GM10248 (cell line): ENCODE measurements around the gene PSMD3.

Experiments used
- CTCF ChIA-PET: fragments of 300-600 bp; sonication (Branson Sonifier 250); formaldehyde crosslinking; extraction: SDS; loops from one replicate; lab custom pipeline; 2021; ENCODE audit warnings: antibody characterized with exemption; lab: Yijun Ruan, JAX
- POLR2A ChIA-PET: fragments of 350-650 bp; sonication (Branson Sonifier 250); formaldehyde crosslinking; extraction: SDS; loops from one replicate; lab custom pipeline; 2020; ENCODE audit warnings: antibody characterized with exemption; lab: Yijun Ruan, JAX
- DNase-seq: peaks from one replicate; pipeline ENCODE4 v3.0.0; 2012; ENCODE audit errors: extremely low spot score
- TF ChIP-seq, protein P1 (sequence below): IDR thresholded peaks from 2 replicates; pipeline ENCODE4 v1.5.1; 2012; ENCODE audit warnings: mild to moderate bottlenecking, low read depth; ENCODE audit errors: extremely low read depth, missing control alignments, control extremely low read depth

PSMD3 gene

DNA sequence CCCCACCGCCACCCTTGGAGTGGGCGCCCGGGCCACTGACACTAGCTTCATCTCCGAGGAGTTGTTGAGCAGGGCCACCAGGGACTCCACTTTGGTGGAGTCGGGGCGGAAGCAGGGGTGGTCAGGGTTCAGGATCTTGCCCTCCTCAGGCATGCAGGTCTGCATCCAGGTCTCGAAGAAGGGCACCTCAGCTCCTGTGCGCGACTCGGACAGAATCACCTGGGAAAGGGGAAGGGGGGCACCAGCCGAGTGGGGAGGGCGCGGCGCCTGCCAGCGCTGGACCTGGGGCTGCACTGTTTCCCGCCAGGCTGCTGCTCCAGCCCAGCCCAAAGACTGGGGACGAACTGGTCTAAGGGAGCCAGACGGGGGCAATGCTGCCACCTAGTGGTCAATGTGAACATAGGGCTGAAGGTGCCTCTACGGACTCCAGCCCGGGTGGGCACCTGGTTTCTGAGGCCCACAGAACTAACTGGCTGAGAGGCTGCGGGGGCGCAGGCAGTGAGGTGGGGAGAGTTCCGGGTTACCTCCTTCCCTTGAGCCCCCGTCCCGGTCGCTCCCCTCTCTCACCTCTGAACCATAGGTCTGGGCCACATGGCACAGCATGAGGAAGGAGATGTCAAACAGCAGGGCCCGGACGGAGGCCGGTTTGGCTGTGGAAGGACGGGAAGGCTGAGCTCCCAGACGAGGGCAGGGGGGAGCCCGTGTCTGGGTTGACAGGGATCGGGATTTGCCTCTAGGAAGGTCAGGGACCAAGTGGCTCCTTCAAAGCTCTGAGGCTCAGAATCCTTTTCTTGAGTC is 46.4 kb downstream of the PSMD3 start:
- CTCF ChIA-PET, result interaction anchor here (0.6 to 11.5 kb wide), 63 partner anchors 10 to 478 kb away, joined by 3 to 137 read pairs (median 4); partner anchors contain the start of genes CSF3, MED24, NR1D1 and PSMD3
- TF ChIP-seq, protein P1, sequence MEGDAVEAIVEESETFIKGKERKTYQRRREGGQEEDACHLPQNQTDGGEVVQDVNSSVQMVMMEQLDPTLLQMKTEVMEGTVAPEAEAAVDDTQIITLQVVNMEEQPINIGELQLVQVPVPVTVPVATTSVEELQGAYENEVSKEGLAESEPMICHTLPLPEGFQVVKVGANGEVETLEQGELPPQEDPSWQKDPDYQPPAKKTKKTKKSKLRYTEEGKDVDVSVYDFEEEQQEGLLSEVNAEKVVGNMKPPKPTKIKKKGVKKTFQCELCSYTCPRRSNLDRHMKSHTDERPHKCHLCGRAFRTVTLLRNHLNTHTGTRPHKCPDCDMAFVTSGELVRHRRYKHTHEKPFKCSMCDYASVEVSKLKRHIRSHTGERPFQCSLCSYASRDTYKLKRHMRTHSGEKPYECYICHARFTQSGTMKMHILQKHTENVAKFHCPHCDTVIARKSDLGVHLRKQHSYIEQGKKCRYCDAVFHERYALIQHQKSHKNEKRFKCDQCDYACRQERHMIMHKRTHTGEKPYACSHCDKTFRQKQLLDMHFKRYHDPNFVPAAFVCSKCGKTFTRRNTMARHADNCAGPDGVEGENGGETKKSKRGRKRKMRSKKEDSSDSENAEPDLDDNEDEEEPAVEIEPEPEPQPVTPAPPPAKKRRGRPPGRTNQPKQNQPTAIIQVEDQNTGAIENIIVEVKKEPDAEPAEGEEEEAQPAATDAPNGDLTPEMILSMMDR, result peak; percentile 84
- POLR2A ChIA-PET, result no interaction called here
- peak; percentile 92 for DNase-seq

DNA sequence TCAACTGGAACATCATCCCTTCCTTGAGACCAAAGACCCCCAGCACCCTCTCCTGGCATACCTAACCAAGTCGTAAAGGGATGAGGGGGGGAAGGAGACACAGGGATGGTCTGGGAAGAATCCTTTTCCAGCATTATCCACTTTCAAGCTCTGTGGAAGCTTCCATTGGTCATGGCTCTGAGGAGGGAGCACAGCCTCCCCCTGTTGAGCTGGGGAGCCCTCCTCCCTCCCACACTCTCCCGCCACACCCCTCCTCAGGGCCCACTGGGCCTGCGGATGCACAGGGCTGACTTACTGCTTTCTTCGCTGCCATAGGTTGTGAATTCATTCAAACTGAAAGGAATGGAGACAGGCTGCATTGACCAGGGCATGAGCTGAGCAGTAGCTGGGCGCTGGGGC is 47.0 kb downstream of the PSMD3 start:
- CTCF ChIA-PET, result interaction anchor here (0.6 to 11.5 kb wide), 49 partner anchors 9 to 478 kb away, joined by 3 to 137 read pairs (median 4); partner anchors contain the start of genes CSF3, MED24, NR1D1 and THRA

DNA sequence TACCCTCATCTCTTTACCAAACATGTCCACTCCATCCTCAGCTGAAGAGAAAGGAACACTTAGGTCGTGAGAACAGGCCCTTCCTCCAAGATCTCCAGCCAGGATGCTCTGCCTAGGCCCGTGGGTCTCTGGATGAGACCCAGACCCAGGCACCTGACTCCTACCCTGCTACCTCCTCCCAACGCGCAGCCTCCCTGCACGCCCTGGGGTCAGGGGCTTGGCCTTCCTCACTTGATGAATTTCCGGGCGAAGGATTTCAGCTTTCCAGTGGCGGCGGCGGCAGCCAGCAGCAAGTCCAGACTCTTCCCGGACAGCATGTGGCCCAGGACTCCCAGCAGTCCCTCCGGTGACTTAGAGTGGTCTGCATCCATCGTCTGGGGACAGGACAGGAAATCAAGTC is 48.0 kb downstream of the PSMD3 start:
- TF ChIP-seq, protein P1, result no peak
- POLR2A ChIA-PET, result no interaction called here
- no peak for DNase-seq
- CTCF ChIA-PET, result interaction anchor here (1.1 to 11.5 kb wide), 16 partner anchors 8 to 478 kb away, joined by 3 to 137 read pairs (median 6); partner anchors contain the start of genes CSF3, MED24 and WIPF2

More for the DNA sequence above, 47.0 kb downstream of the PSMD3 start:
- DNase-seq, result no peak
- TF ChIP-seq, protein P1, result no peak
- POLR2A ChIA-PET, result no interaction called here

DNA sequence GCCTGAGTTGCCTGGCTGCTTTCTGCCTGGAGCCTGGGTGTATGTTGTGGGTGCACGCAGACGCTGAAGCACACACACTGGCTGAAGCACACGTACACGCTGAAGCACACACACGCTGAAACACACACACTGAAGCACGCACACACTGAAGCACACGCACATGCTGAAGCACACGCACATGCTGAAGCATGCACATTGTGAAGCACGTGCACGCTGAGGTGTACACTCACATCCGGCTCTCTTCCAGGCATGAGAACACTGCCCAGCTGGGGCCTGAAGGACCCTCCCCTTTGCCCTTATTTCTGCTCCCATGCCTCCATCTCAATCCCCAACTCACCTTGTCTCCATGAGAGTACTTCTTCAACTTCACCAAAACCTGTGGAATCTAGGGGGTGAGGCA is 51.1 kb downstream of the PSMD3 start:
- POLR2A ChIA-PET, result no interaction called here
- DNase-seq, result no peak
- TF ChIP-seq, protein P1, result no peak
- CTCF ChIA-PET, result interaction anchor here (0.9 to 11.5 kb wide), 2 partner anchors 10 to 16 kb away, joined by 3 to 137 read pairs; partner anchors contain the start of gene CSF3

DNA sequence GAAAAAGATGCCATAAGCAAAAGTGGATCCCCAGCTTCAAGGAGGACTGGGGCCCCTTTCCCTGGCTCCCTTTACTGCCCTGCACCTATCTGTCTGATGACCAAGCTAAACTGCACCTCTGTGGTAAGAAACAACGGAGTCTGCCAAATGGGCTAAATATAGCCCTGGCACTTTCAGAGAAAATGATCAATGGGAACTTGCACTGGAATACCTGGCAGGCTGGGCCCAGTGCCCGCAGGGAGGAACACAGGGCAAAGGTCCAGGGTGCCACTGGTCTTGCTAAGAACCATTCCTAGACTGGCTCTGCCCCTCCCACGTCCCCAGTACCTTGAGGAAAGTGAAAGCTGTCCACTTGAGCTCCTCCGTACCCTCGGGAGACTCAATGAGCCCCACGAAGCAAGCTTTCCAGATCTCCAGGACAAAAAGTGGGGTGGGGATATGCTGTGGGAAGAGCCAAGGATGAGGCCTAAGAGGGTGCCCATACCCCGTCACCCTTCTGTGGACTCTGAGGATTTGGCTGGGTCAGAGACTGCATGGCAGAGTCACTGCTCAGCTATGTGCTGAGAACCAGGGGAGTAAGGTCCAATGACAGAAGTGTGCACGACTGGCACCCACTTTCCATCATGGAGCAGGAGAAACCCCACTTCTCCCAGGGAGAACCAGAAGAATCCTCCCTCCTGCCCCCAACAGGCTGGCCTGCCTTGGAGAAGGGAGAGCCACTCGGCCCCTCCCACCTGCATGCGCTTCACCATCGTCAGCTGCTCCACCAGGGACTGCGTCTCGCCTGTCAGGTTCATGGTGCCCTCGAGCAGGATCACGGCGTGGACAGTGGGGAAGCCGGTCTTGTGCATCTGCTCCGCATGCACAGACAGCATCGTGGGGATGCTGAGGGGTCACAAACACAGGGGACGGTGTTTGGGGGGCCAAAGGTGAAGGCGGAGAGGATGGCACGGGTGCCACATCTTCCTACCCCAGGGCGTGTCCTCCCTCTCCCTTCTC is 52.0 kb downstream of the PSMD3 start:
- DNase-seq, result no peak
- POLR2A ChIA-PET, result no interaction called here
- CTCF ChIA-PET, result interaction anchor here (1.4 to 11.5 kb wide), 4 partner anchors 17 to 186 kb away, joined by 3 to 137 read pairs (median 4); partner anchors contain the start of genes CSF3 and WIPF2
- TF ChIP-seq, protein P1, result no peak

DNA sequence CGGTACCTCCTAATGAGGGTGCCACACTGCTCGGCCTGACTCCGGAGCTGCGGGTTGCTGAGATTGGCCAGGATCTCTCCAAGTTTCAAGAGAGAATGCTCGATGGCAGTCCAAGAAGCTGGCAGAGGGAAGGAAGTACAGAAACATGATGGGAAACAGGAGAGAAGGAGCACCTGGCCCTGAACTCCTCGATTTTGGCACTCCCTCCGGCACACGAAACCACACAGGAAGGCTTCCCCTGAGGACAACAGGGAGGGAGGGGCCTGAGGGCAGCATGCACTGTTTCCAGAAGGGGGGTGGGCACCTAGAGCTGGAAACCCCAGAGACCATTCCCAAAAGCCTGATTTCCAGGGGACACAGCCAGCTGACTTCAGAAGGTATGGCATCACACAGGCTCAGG is 52.7 kb downstream of the PSMD3 start:
- CTCF ChIA-PET, result interaction anchor here (1.4 to 11.5 kb wide), 4 partner anchors 18 to 185 kb away, joined by 3 to 137 read pairs (median 4); partner anchors contain the start of genes CSF3 and WIPF2
- POLR2A ChIA-PET, result no interaction called here
- TF ChIP-seq, protein P1, result no peak
- DNase-seq, result no peak
